ENCODE data around the gene NLGN1.

GRCh38 chr3:174335324-174335723 is 937.8 kb downstream of the NLGN1 start:
- TF ChIP-seq CTCF (IDR thresholded peaks at IDR 0.05) (no peak), POLR2A (IDR thresholded peaks at IDR 0.05) (no peak)
